ENCODE data around the gene POU2F2.

POU2F2 gene

GRCh38 chr19:42132030-42132628, at the start of gene POU2F2:
TSS of gene POU2F2 (minus strand) at chr19:42132446. CDS start at chr19:42132411, 35 bp downstream.
- DNase-seq (ENCODE audit: low read depth), result peak; percentile 86

- no peak for DNase-seq (ENCODE audit: low read depth)
Measured at GRCh38 chr19:42178791-42179674, 46.8 kb upstream of the POU2F2 start.

- no peak for DNase-seq (ENCODE audit: low read depth)
Measured at GRCh38 chr19:42177686-42178019, 45.4 kb upstream of the POU2F2 start.

GRCh38 chr19:42176990-42177685, 44.9 kb upstream of the POU2F2 start:
- peak; percentile 68 for DNase-seq (ENCODE audit: low read depth)

GRCh38 chr19:42176649-42176989, 44.4 kb upstream of the POU2F2 start:
- no peak for DNase-seq (ENCODE audit: low read depth)

GRCh38 chr19:42175952-42176648, 43.9 kb upstream of the POU2F2 start:
- no peak for DNase-seq (ENCODE audit: low read depth)

- no peak for DNase-seq (ENCODE audit: low read depth)
Measured at GRCh38 chr19:42174958-42175734, 42.9 kb upstream of the POU2F2 start.

GRCh38 chr19:42174188-42174587, 41.9 kb upstream of the POU2F2 start:
- DNase-seq (ENCODE audit: low read depth), result no peak

GRCh38 chr19:42173695-42174094, 41.4 kb upstream of the POU2F2 start:
- no peak for DNase-seq (ENCODE audit: low read depth)

GRCh38 chr19:42172261-42172660, 40.0 kb upstream of the POU2F2 start:
- DNase-seq (ENCODE audit: low read depth), result no peak

GRCh38 chr19:42170715-42171114, 38.5 kb upstream of the POU2F2 start:
- no peak for DNase-seq (ENCODE audit: low read depth)

GRCh38 chr19:42169486-42170413, 37.5 kb upstream of the POU2F2 start:
- DNase-seq (ENCODE audit: low read depth), result no peak

GRCh38 chr19:42168206-42168605, 36.0 kb upstream of the POU2F2 start:
- no peak for DNase-seq (ENCODE audit: low read depth)

- no peak for DNase-seq (ENCODE audit: low read depth)
Measured at GRCh38 chr19:42166316-42166715, 34.1 kb upstream of the POU2F2 start.

GRCh38 chr19:42165146-42165545, 32.9 kb upstream of the POU2F2 start:
- no peak for DNase-seq (ENCODE audit: low read depth)

- no peak for DNase-seq (ENCODE audit: low read depth)
Measured at GRCh38 chr19:42161616-42162263, 29.5 kb upstream of the POU2F2 start.

- DNase-seq (ENCODE audit: low read depth), result no peak
Measured at GRCh38 chr19:42159942-42160341, 27.7 kb upstream of the POU2F2 start.

GRCh38 chr19:42158926-42159325, 26.7 kb upstream of the POU2F2 start:
- no peak for DNase-seq (ENCODE audit: low read depth)

GRCh38 chr19:42156571-42156970, 24.3 kb upstream of the POU2F2 start:
- no peak for DNase-seq (ENCODE audit: low read depth)

GRCh38 chr19:42155796-42156195, 23.6 kb upstream of the POU2F2 start:
- DNase-seq (ENCODE audit: low read depth), result no peak
